ENCODE measurements around the gene ZNF148.

ZNF148 gene

GRCh38 chr3:125332504-125332903, 42.6 kb downstream of the ZNF148 start:
- no peak for DNase-seq (ENCODE audit: low read depth)

GRCh38 chr3:125331243-125331642, 43.9 kb downstream of the ZNF148 start:
- no peak for DNase-seq (ENCODE audit: low read depth)

GRCh38 chr3:125326957-125327356, 48.2 kb downstream of the ZNF148 start:
- DNase-seq (ENCODE audit: low read depth) = no peak

GRCh38 chr3:125325746-125326145, 49.4 kb downstream of the ZNF148 start:
- DNase-seq (ENCODE audit: low read depth) = no peak

- no peak for DNase-seq (ENCODE audit: low read depth)
These were observed 50.8 kb downstream of the ZNF148 start for GRCh38 chr3:125324341-125324740.

GRCh38 chr3:125322917-125323316, 52.2 kb downstream of the ZNF148 start:
- DNase-seq (ENCODE audit: low read depth) = no peak

GRCh38 chr3:125322166-125322565, 53.0 kb downstream of the ZNF148 start:
- peak; percentile 40 for DNase-seq (ENCODE audit: low read depth)

- no peak for DNase-seq (ENCODE audit: low read depth)
These were observed 55.4 kb downstream of the ZNF148 start for GRCh38 chr3:125319765-125320164.

GRCh38 chr3:125318871-125319270, 56.3 kb downstream of the ZNF148 start:
- DNase-seq (ENCODE audit: low read depth) = no peak

GRCh38 chr3:125318167-125318865, 56.8 kb downstream of the ZNF148 start:
- DNase-seq (ENCODE audit: low read depth) = no peak

GRCh38 chr3:125317761-125318160, 57.4 kb downstream of the ZNF148 start:
- DNase-seq (ENCODE audit: low read depth) = no peak

GRCh38 chr3:125316949-125317348, 58.2 kb downstream of the ZNF148 start:
- no peak for DNase-seq (ENCODE audit: low read depth)

GRCh38 chr3:125316246-125316645, 58.9 kb downstream of the ZNF148 start:
- DNase-seq (ENCODE audit: low read depth) = no peak

- no peak for DNase-seq (ENCODE audit: low read depth)
These were observed 62.0 kb downstream of the ZNF148 start for GRCh38 chr3:125313060-125313635.

- DNase-seq (ENCODE audit: low read depth) = no peak
These were observed 64.5 kb downstream of the ZNF148 start for GRCh38 chr3:125310623-125311081.

GRCh38 chr3:125309476-125309875, 65.6 kb downstream of the ZNF148 start:
- no peak for DNase-seq (ENCODE audit: low read depth)

- no peak for DNase-seq (ENCODE audit: low read depth)
These were observed 68.5 kb downstream of the ZNF148 start for GRCh38 chr3:125306620-125307019.

GRCh38 chr3:125302932-125303331, 72.2 kb downstream of the ZNF148 start:
- peak; percentile 25 for DNase-seq (ENCODE audit: low read depth)

- DNase-seq (ENCODE audit: low read depth) = peak; percentile 61
These were observed 74.7 kb downstream of the ZNF148 start for GRCh38 chr3:125300416-125300815.

GRCh38 chr3:125294411-125294810, 80.7 kb downstream of the ZNF148 start:
- no peak for DNase-seq (ENCODE audit: low read depth)

GRCh38 chr3:125292015-125292414, 83.1 kb downstream of the ZNF148 start:
- no peak for DNase-seq (ENCODE audit: low read depth)

- DNase-seq (ENCODE audit: low read depth) = no peak
These were observed 85.6 kb downstream of the ZNF148 start for GRCh38 chr3:125289429-125289981.

- no peak for DNase-seq (ENCODE audit: low read depth)
These were observed 87.9 kb downstream of the ZNF148 start for GRCh38 chr3:125287248-125287647.

GRCh38 chr3:125281381-125281780, 93.7 kb downstream of the ZNF148 start:
- no peak for DNase-seq (ENCODE audit: low read depth)
